Tracheal epithelial cell (primary cell): Measurements from ENCODE around the gene RCOR2. TPM values are rescaled to one million over a fixed set of nuclear protein-coding genes. Genes with fewer than 3 reads are reported as not detected.

ENCODE experiments used
- total RNA-seq: library from RNA; depleted of rRNA; stranded (reverse); fragments of >200 nt; gene quantifications from 2 replicates; pipeline ENCODE4 v1.2.1, GENCODE V29; 2014

The RCOR2 gene
- 1.9 and 4.0 TPM in 2 replicates for total RNA-seq

GRCh38 chr11:63916837-63917691 is at the start of gene RCOR2:
Gene RCOR2 (minus strand): TSS chr11:63917164. CDS start chr11:63916456, 708 bp downstream.

DNA sequence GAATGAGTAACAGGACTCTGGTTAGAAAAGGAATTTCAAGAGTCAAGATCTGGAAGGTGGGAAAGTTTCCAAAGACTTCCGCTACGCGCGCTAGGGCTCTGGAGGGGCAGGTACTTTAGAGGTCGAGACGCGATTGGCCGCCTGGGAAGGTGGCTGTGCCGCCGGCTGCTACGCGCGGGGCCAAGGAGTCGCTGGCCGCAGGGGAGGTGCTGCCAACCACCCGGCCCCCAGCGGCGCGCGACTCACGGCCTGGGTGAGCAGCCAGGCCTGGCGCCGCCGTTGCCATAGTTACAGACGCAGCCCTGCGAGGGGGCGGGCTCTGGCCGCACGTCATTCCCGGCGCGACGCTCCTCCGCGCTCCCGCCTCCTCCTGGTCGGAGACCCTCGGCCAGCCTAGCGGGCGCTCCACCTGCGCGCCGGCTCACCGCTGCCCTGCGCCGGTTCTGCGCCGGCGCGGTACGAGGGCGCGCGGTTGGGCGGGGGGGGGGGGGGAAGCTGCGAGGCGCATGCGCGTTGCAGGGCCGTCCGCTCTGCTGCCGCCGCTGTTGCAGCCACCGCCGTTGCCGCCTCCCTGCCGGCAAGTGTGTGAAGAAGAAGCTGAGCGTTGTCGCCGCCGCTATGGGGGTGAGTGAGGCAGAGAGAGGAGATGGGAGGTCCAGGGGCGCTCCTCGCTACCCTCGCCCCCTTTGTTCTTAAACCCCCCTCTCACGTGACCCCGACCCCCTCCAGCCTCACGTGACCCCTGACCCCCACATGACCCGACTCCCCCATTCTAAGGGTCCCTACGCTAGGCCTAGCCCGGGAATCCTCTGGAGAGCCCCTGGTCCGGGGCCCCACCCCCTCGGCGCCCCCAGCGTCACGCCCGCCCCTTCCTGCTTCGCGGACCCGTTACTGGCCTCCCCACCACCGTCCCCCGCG is 21.8 kb upstream of the RCOR2 start, which contains the start of gene NAA40:
Gene NAA40 (plus strand): TSS at position 524 of the 918 bp plus-strand sequence. CDS start 95 bp downstream, at position 619.

Other genes starting within 250 kb of the RCOR2 start
- 70.8 and 79.3 TPM in 2 replicates for gene ATL3, start 245.8 kb downstream of the RCOR2 start, total RNA-seq
- gene RTN3, start 235.7 kb downstream of the RCOR2 start, total RNA-seq = 36.4 and 51.2 TPM in 2 replicates
- gene ZFTA, start 148.4 kb downstream of the RCOR2 start, total RNA-seq = 4.5 and 5.5 TPM in 2 replicates
- gene SPINDOC, start 103.7 kb downstream of the RCOR2 start, total RNA-seq = 6.0 and 6.5 TPM in 2 replicates
- 16.4 and 23.4 TPM in 2 replicates for gene MARK2, start 78.1 kb downstream of the RCOR2 start, total RNA-seq
- gene NAA40, start 21.8 kb upstream of the RCOR2 start, total RNA-seq = 2.7 and 3.8 TPM in 2 replicates
- gene COX8A, start 57.5 kb upstream of the RCOR2 start, total RNA-seq = 346 and 465 TPM in 2 replicates
- gene OTUB1, start 69.3 kb upstream of the RCOR2 start, total RNA-seq = 54.1 and 59.0 TPM in 2 replicates
- gene FLRT1, start 118.8 kb upstream of the RCOR2 start, total RNA-seq = not detected in 2 replicates
- gene MACROD1, start 248.9 kb upstream of the RCOR2 start, total RNA-seq = 28.3 and 44.1 TPM in 2 replicates